Loucy (cell line): ENCODE measurements around the gene MPI.
"Not testable (repeated sequence)": the region's sequence is repeated elsewhere in the genome, so short reads cannot be mapped to it uniquely, and the experiment has no call there.

Source experiments
- H2AFZ ChIP-seq: fragments of 200-600 bp; sonication (generic); 2 replicates; pipeline ENCODE4 v1.6.0; 2016; ENCODE audit warnings: antibody characterized with exemption, mild to moderate bottlenecking, low read length, moderate library complexity
- H3F3A ChIP-seq: fragments of 200-600 bp; 2 replicates; pipeline ENCODE4 v1.6.0; 2016; ENCODE audit warnings: antibody characterized with exemption, low read depth, mild to moderate bottlenecking
- H3K27me3 ChIP-seq: fragments of 200-600 bp; sonication (generic); 2 replicates; pipeline ENCODE4 v1.6.1; 2014; ENCODE audit warnings: low read length, mild to moderate bottlenecking; ENCODE audit not compliant: insufficient read depth, poor library complexity, severe bottlenecking
- H3K36me3 ChIP-seq: fragments of 200-600 bp; sonication (generic); 2 replicates; pipeline ENCODE4 v1.6.1; 2016; ENCODE audit warnings: low read length; ENCODE audit not compliant: insufficient read depth
- H3K4me1 ChIP-seq: fragments of 200-600 bp; sonication (generic); 2 replicates; pipeline ENCODE4 v1.5.1; 2014; ENCODE audit warnings: low read length, mild to moderate bottlenecking; ENCODE audit not compliant: insufficient read depth, poor library complexity, severe bottlenecking
- H3K4me2 ChIP-seq: fragments of 200-600 bp; sonication (generic); 2 replicates; pipeline ENCODE4 v1.6.0; 2014; ENCODE audit warnings: antibody characterized with exemption, low read length, low read depth, mild to moderate bottlenecking; ENCODE audit not compliant: poor library complexity, severe bottlenecking
- H3K4me3 ChIP-seq: fragments of 200-600 bp; sonication (generic); 2 replicates; pipeline ENCODE4 v1.5.1; 2014; ENCODE audit warnings: low read length, mild to moderate bottlenecking, mixed read lengths; ENCODE audit not compliant: poor library complexity, severe bottlenecking
- H3K79me2 ChIP-seq: fragments of 200-600 bp; sonication (generic); 2 replicates; pipeline ENCODE4 v1.6.1; 2014; ENCODE audit warnings: low read length; ENCODE audit not compliant: insufficient read depth
- H3K9ac ChIP-seq: fragments of 200-600 bp; sonication (generic); 2 replicates; pipeline ENCODE4 v1.6.0; 2014; ENCODE audit warnings: mild to moderate bottlenecking, low read depth, low read length, moderate library complexity; ENCODE audit not compliant: poor library complexity, severe bottlenecking
- H3K9me2 ChIP-seq: fragments of 200-600 bp; sonication (generic); replicated peaks from 2 replicates; pipeline ENCODE4 v1.6.1; 2016; ENCODE audit warnings: low read depth, low read length, mixed read lengths
- H3K9me3 ChIP-seq: fragments of 200-600 bp; sonication (generic); 2 replicates; pipeline ENCODE4 v1.6.1; 2014; ENCODE audit warnings: mild to moderate bottlenecking, antibody characterized with exemption, low read length, low read depth; ENCODE audit not compliant: insufficient read depth
- H4K20me1 ChIP-seq: fragments of 200-600 bp; sonication (generic); 2 replicates; pipeline ENCODE4 v1.6.0; 2014; ENCODE audit warnings: antibody characterized with exemption, low read length, mild to moderate bottlenecking; ENCODE audit not compliant: insufficient read depth, poor library complexity, severe bottlenecking
- EZH2phosphoT487 ChIP-seq: fragments of 200-600 bp; IDR thresholded peaks from 2 replicates; pipeline ENCODE4 v1.6.1; 2018; ENCODE audit warnings: antibody characterized with exemption, mild to moderate bottlenecking, moderate library complexity, borderline replicate concordance
- TF ChIP-seq, protein P1 (sequence below): fragments of 200-600 bp; sonication (generic); conservative IDR thresholded peaks from 2 replicates; pipeline ENCODE4 v1.5.1; 2014; ENCODE audit warnings: mild to moderate bottlenecking, antibody characterized with exemption, low read length

The MPI gene

DNA sequence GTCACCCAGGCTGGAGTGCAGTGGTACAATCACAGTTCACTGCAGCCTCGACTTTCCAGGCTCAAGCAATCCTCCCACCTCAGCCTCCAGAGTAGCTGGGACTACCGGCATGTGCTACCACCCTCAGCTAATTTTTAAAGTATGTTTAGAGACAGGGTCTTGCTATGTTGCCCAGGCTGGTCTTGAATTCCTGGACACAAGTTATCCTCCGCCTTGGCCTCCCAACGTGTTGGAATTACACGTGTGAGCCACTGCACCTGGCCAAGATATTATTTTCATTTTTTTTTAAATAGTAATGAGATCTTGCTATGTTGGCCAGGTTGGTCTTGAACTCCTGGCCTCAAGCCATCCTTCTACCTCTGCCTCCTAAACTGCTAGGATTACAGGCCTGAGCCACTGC, 4.4 kb upstream of the MPI start:
- Histone ChIP-seq H2AFZ (no peak overlapping the region), H4K20me1 (no peaks in the 10 kb centered on the region), H3K27me3 (no peaks in the 10 kb centered on the region), H3K9me3 (no peaks in the 10 kb centered on the region), H3K4me3 (no peak overlapping the region), H3K9ac (no peak overlapping the region), H3K79me2 (peaks cover 6% of the 10 kb centered on the region), H3K4me1 (peaks cover 8% of the 10 kb centered on the region), H3F3A (no peaks in the 10 kb centered on the region), H3K4me2 (no peak overlapping the region), H3K9me2 (no peaks in the 10 kb centered on the region), H3K36me3 (no peaks in the 10 kb centered on the region)
- TF ChIP-seq, protein P1, sequence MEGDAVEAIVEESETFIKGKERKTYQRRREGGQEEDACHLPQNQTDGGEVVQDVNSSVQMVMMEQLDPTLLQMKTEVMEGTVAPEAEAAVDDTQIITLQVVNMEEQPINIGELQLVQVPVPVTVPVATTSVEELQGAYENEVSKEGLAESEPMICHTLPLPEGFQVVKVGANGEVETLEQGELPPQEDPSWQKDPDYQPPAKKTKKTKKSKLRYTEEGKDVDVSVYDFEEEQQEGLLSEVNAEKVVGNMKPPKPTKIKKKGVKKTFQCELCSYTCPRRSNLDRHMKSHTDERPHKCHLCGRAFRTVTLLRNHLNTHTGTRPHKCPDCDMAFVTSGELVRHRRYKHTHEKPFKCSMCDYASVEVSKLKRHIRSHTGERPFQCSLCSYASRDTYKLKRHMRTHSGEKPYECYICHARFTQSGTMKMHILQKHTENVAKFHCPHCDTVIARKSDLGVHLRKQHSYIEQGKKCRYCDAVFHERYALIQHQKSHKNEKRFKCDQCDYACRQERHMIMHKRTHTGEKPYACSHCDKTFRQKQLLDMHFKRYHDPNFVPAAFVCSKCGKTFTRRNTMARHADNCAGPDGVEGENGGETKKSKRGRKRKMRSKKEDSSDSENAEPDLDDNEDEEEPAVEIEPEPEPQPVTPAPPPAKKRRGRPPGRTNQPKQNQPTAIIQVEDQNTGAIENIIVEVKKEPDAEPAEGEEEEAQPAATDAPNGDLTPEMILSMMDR = no peak
- no peak for TF ChIP-seq EZH2phosphoT487

DNA sequence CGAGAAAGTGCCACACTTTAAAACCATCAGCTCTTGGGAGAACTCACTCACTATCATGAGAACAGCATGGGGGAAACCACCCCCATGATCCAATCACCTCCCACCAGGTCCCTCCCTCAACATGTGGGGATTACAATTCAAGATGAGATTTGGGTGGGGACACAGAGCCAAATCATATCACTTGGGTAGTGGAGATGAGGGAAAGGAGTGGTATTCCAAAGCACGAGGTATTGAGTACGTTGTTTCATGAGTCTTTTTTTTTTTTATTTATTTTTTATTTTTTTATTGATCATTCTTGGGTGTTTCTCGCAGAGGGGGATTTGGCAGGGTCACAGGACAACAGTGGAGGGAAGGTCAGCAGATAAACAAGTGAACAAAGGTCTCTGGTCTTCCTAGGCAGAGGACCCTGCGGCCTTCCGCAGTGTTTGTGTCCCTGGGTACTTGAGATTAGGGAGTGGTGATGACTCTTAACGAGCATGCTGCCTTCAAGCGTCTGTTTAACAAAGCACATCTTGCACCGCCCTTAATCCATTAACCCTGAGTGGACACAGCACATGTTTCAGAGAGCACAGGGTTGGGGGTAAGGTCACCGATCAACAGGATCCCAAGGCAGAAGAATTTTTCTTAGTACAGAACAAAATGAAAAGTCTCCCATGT, 2.2 kb upstream of the MPI start:
- not testable (repeated sequence) for H3K4me2 ChIP-seq, H3K9me3 ChIP-seq, H3K4me3 ChIP-seq, H3K9me2 ChIP-seq, H3K9ac ChIP-seq, H3K27me3 ChIP-seq, H2AFZ ChIP-seq, H3K36me3 ChIP-seq, H4K20me1 ChIP-seq, H3F3A ChIP-seq
- Histone ChIP-seq H3K79me2 (peaks cover 18% of the 10 kb centered on the region), H3K4me1 (peaks cover 21% of the 10 kb centered on the region)

DNA sequence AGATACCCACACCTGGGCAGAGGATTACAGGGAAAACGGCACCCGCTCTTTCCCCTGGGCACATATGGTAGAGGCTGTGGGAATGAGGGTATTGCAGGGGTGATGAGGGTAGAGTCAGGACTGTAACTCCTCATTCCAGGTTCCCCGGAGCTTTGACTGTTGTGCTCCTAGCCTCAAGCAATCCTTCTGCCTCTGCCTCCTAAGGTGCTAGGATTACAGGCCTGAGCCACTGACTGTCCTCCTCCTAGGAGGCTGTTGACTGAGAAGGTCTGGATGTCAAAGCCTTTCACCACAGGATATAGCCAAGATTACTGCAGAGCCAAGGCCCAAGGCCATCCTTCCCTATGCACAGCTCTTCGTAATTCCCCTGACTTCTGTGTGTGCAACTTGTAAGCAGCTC, 1.1 kb upstream of the MPI start:
- H3K4me2 ChIP-seq = no peak overlapping the region
- no peak overlapping the region for H3K9ac ChIP-seq

More for the DNA sequence above, 1.1 kb upstream of the MPI start:
- Histone ChIP-seq H3K4me1 (peaks cover 21% of the 10 kb centered on the region), H3K27me3 (no peaks in the 10 kb centered on the region), H3K9me2 (no peaks in the 10 kb centered on the region), H3K4me3 (no peak overlapping the region), H3K79me2 (peaks cover 18% of the 10 kb centered on the region), H3K36me3 (no peaks in the 10 kb centered on the region), H3F3A (no peaks in the 10 kb centered on the region), H4K20me1 (no peaks in the 10 kb centered on the region), H3K9me3 (no peaks in the 10 kb centered on the region), H2AFZ (no peak overlapping the region)
- no peak for TF ChIP-seq EZH2phosphoT487
- TF ChIP-seq, protein P1 = no peak
